Measurements from ENCODE around the gene CSF2.

DNA sequence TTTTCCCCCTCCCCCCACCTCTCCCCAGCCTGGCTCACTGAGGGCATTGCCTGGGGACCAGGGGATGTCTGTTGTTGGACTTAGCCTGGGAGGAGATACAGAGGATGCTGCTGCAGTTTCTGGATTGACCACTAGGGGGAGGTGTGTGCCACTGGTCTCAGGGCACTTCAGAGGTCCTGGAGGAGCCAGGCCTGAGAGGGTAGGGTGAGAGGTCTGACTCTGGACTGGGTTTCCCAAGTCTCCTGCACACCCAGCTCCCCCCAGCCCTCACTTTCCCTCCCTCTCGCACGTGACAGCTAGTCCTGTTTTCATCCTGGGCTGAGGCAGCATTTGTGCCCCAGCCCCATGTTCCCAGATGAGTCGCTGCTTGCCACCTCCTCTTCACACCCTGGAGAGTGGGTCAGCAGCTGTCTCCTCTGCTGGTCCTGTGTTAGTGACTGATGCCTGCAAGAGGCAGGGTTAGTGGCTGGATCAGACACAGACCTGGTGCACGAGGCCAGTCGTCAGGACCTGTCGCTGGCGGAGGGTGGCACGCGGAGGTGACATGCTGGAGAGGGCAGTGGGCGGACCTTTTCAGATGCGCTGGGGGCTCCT is 8.8 kb upstream of the CSF2 start:
- TF ChIP-seq, protein P1, sequence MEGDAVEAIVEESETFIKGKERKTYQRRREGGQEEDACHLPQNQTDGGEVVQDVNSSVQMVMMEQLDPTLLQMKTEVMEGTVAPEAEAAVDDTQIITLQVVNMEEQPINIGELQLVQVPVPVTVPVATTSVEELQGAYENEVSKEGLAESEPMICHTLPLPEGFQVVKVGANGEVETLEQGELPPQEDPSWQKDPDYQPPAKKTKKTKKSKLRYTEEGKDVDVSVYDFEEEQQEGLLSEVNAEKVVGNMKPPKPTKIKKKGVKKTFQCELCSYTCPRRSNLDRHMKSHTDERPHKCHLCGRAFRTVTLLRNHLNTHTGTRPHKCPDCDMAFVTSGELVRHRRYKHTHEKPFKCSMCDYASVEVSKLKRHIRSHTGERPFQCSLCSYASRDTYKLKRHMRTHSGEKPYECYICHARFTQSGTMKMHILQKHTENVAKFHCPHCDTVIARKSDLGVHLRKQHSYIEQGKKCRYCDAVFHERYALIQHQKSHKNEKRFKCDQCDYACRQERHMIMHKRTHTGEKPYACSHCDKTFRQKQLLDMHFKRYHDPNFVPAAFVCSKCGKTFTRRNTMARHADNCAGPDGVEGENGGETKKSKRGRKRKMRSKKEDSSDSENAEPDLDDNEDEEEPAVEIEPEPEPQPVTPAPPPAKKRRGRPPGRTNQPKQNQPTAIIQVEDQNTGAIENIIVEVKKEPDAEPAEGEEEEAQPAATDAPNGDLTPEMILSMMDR (conservative IDR thresholded peaks at IDR 0.05; ENCODE audit: low read length): peak; percentile 87
- no peak for TF ChIP-seq EZH2phosphoT487 (IDR thresholded peaks at IDR 0.05; ENCODE audit: borderline replicate concordance, low read depth, low read length)

Measured in OCI-LY7 (cell line).